ENCODE data around the gene TMEM200B. TPM values are rescaled to one million over a fixed set of nuclear protein-coding genes. Genes with fewer than 3 reads are reported as not detected.

The TMEM200B gene
- total and polyA plus RNA-seq, 8 donors, result 5.7 to 16.0 (median 13.9) TPM

GRCh38 chr1:29124366-29125236 lies 898 bp upstream of the TMEM200B start:
- H3K36me3 ChIP-seq, result no peaks in the 10 kb centered on the region
- peak overlapping the region; percentile 41 to 54 for H3K4me3 ChIP-seq
- H3K9me3 ChIP-seq, result no peaks in the 10 kb centered on the region
- DNase-seq (peak; percentile 67 to 95 (median 91)), ATAC-seq (peak; percentile 69)
- TF ChIP-seq CTCF (IDR thresholded peaks at IDR 0.05), result peak; percentile 53 to 60
- peak overlapping the region; percentile 58 to 91 for H3K27ac ChIP-seq
- H3K27me3 ChIP-seq, result peaks cover 29 to 79% of the 10 kb centered on the region in 2 donors
- H3K4me1 ChIP-seq, result peaks cover 13 to 43% of the 10 kb centered on the region in 2 donors
- intact Hi-C loops (cut with DNase I), result no loop called here

- peaks cover 29 to 79% of the 10 kb centered on the region in 2 donors for H3K27me3 ChIP-seq
- intact Hi-C loops (cut with DNase I), result no loop called here
These were observed 433 bp downstream of the TMEM200B start for GRCh38 chr1:29123053-29123886.

GRCh38 chr1:29122682-29123052 lies 1.0 kb downstream of the TMEM200B start:
- DNase-seq (peak; percentile 32 to 80 (median 56)), ATAC-seq (peak; percentile 41)
- Histone ChIP-seq H3K4me1 (peaks cover 20 to 43% of the 10 kb centered on the region in 2 donors), H3K9me3 (no peaks in the 10 kb centered on the region), H3K4me3 (peak overlapping the region; percentile 34 to 54), H3K27me3 (peaks cover 29 to 75% of the 10 kb centered on the region in 2 donors), H3K36me3 (peaks cover 0 to 15% of the 10 kb centered on the region in 2 donors), H3K27ac (peak overlapping the region; percentile 58 to 91)
- intact Hi-C loops (cut with DNase I), result no loop called here
- TF ChIP-seq CTCF (IDR thresholded peaks at IDR 0.05), result no peak

More at GRCh38 chr1:29123053-29123886, 433 bp downstream of the TMEM200B start:
- Histone ChIP-seq H3K4me1 (peaks cover 20 to 43% of the 10 kb centered on the region in 2 donors), H3K4me3 (peak overlapping the region; percentile 34 to 54), H3K27ac (peak overlapping the region; percentile 58 to 91), H3K36me3 (peaks cover 0 to 9% of the 10 kb centered on the region in 2 donors), H3K9me3 (no peaks in the 10 kb centered on the region)
- no peak for TF ChIP-seq CTCF (IDR thresholded peaks at IDR 0.05)
- peak; percentile 6 for ATAC-seq
- peak in 2 of 4 donors; percentile 36 to 40 for DNase-seq

- ATAC-seq (peak; percentile 1), DNase-seq (peak; percentile 46 to 77 (median 62))
- H3K27ac ChIP-seq, result peak overlapping the region; percentile 58 to 91
- H3K9me3 ChIP-seq, result no peaks in the 10 kb centered on the region
- H3K4me3 ChIP-seq, result peak overlapping the region; percentile 34 to 54
- intact Hi-C loops (cut with DNase I), result no loop called here
- no peak for TF ChIP-seq CTCF (IDR thresholded peaks at IDR 0.05)
- H3K27me3 ChIP-seq, result peaks cover 29 to 71% of the 10 kb centered on the region in 2 donors
- H3K4me1 ChIP-seq, result peaks cover 20 to 43% of the 10 kb centered on the region in 2 donors
- peaks cover 0 to 21% of the 10 kb centered on the region in 2 donors for H3K36me3 ChIP-seq
These were observed 1.6 kb downstream of the TMEM200B start for GRCh38 chr1:29121936-29122681.

Measured in left lung (tissue), 10 donors.